Measurements from ENCODE around the gene EIF2B4.
"Not testable (repeated sequence)": the region's sequence is repeated elsewhere in the genome, so short reads cannot be mapped to it uniquely, and the experiment has no call there.

EIF2B4 gene

DNA sequence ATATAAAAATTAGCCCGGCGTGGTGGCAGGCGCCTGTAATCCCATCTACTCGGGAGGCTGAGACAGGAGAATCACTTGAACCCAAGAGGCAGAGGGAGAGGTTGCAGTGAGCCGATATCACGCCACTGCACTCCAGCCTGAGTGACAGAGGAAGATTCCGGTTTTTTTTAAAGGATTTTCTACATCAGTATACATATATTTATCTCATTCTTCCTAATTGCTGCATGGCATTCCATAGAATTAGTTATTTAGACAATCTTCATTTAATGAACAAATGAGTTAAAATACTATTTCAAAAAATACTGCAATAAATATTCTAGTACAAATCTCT, 15.6 kb downstream of the EIF2B4 start:
- Histone ChIP-seq H3K27me3 (ENCODE audit: insufficient read depth, low read length) (no peaks in the 10 kb centered on the region), H3K9ac (ENCODE audit: low read depth, low read length) (no peak overlapping the region), H3K4me3 (ENCODE audit: low read length) (no peak overlapping the region), H3K27ac (ENCODE audit: low read length) (no peak overlapping the region), H3K4me1 (ENCODE audit: insufficient read depth, low read length) (peaks cover 14% of the 10 kb centered on the region), H3K9me3 (ENCODE audit: insufficient read depth, low read depth, low read length) (no peaks in the 10 kb centered on the region), H3K36me3 (ENCODE audit: insufficient read depth, low read depth, low read length) (peaks cover 6% of the 10 kb centered on the region)

DNA sequence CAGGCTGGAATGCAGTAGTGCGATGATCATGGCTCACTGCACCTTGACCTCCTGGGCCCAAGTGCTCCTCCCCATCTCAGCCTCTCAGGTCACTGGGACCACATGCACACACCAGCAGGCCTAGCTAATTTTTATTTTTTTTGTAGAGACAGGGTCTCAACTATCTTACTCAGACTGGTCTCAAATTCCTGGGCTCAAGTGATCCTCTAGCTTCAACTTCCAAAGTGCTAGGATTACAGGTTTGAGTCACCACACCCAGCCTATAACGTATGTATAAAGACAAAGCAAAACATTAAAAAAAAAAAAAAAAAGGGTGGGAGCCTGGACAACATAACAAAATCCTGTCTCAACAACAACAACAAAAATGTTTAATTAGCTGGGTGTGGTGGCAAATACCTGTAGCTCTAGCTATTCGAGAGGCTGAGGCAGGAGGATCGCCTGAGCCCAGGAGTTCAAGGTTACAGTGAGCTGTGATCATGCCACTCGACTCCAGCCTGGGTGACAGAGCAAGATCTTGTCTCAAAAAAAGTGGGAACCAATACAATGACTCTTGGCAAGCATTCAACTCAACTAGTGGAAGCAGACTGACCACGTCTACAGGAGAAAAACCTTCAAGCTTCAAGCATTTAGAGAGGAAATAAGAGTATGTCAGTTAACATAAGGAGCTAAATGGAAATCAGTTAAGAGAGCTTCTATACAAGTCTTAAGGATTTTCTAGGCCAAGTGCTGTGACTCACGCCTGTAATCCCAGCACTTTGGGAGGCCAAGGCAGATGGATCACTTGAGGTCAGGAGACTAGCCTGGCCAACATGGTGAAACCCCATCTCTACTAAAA, 16.2 kb downstream of the EIF2B4 start:
- no peak overlapping the region for H3K4me3 ChIP-seq (ENCODE audit: low read length)
- H3K36me3 ChIP-seq (ENCODE audit: insufficient read depth, low read depth, low read length): peaks cover 6% of the 10 kb centered on the region
- H3K4me1 ChIP-seq (ENCODE audit: insufficient read depth, low read length): peaks cover 14% of the 10 kb centered on the region
- H3K27me3 ChIP-seq (ENCODE audit: insufficient read depth, low read length): no peaks in the 10 kb centered on the region
- H3K27ac ChIP-seq (ENCODE audit: low read length): no peak overlapping the region
- H3K9me3 ChIP-seq (ENCODE audit: insufficient read depth, low read depth, low read length): no peaks in the 10 kb centered on the region
- H3K9ac ChIP-seq (ENCODE audit: low read depth, low read length): peak overlapping the region; percentile 44; the same call in 1 of the 2 replicates

DNA sequence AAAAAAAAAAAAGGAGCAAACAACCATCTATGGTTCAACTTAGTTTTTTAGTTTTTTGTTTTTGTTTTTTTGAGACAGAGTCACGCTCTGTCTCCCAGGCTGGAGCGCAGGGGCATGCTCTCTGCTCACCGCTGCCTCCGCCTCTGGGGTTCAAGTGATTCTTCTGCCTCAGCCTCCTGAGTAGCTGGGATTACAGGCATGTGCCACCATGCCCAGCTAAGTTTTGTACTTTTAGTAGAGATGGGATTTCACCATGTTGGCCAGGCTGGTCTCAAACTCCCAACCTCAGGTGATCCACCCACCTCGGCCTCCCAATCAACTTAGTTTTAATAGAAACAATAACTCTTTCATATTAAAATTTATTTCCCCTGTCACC, 16.8 kb downstream of the EIF2B4 start:
- H3K36me3 ChIP-seq (ENCODE audit: insufficient read depth, low read depth, low read length); H3K27me3 ChIP-seq (ENCODE audit: insufficient read depth, low read length); H3K4me3 ChIP-seq (ENCODE audit: low read length); H3K27ac ChIP-seq (ENCODE audit: low read length); H3K9me3 ChIP-seq (ENCODE audit: insufficient read depth, low read depth, low read length): not testable (repeated sequence)
- Histone ChIP-seq H3K9ac (ENCODE audit: low read depth, low read length) (peak overlapping the region; percentile 44; the same call in 1 of the 2 replicates), H3K4me1 (ENCODE audit: insufficient read depth, low read length) (peaks cover 14% of the 10 kb centered on the region)

DNA sequence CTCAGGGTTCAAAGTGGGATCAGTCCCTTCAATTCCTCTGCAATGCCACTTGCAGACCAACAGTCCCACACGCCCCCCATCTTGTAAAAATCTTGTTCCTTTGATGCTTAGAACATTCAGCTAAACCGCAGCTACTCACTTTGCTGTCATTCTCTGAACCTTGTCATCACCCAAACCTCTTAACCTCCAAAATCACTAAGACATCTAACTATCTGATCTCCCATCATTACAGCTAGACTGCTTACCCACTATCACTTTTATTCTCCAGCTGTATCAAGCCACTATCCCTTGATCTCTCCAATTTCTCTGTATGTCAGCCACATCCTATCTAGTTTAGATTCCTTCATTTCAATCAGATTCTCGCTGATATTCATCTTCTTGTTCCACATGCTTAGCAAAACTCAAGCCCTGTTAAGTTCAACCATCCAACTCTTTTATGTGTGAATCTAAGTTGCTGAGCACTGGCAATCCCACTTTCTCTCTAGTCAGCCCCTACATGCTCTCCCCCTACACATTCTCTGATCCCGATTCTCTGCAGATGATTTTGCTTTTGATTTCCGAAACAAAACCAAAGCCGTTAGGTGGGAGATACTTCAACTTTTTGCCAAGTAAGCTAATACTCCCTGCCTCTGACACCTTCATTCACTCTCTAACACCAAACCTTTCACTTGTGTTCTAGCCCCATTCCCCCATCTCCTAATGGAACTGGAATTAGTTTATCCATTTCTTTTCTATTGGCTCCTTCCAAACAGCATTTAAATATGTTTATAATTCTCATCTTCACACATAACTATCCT, 18.1 kb downstream of the EIF2B4 start:
- Histone ChIP-seq H3K4me1 (ENCODE audit: insufficient read depth, low read length) (peaks cover 10% of the 10 kb centered on the region), H3K4me3 (ENCODE audit: low read length) (no peak overlapping the region), H3K9ac (ENCODE audit: low read depth, low read length) (peak overlapping the region; percentile 39; the same call in 1 of the 2 replicates), H3K36me3 (ENCODE audit: insufficient read depth, low read depth, low read length) (peaks cover 6% of the 10 kb centered on the region), H3K27me3 (ENCODE audit: insufficient read depth, low read length) (no peaks in the 10 kb centered on the region), H3K9me3 (ENCODE audit: insufficient read depth, low read depth, low read length) (no peaks in the 10 kb centered on the region), H3K27ac (ENCODE audit: low read length) (no peak overlapping the region)

DNA sequence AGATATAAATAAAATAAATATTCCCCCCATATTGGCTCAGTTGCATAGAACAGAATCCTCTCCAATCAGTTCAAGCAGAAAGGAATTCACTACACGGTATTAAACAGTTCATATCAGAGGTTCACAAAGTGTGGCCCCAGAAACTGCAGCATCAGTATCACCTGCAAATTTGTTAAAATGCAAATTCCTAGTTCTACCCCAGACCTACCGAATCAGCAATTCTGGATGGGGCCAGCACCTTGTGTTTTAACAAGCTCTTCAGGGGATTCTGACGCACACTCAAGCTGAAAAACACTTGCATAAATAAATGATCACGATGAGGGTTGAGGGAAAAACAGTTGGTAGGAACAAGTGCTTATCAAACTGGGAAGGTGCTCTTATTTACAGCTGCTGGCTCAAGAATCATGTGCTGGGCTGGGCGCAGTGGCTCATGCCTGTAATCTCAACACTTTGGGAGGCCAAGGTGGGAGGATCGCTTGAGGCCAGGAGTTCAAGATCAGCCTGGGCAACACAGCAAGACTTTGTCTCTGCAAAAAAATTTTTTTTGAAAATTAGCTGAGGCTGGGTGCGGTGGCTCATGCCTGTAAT, 19.9 kb downstream of the EIF2B4 start:
- Histone ChIP-seq H3K4me3 (ENCODE audit: low read length) (no peak overlapping the region), H3K4me1 (ENCODE audit: insufficient read depth, low read length) (peaks cover 10% of the 10 kb centered on the region), H3K27ac (ENCODE audit: low read length) (no peak overlapping the region), H3K9me3 (ENCODE audit: insufficient read depth, low read depth, low read length) (no peaks in the 10 kb centered on the region), H3K27me3 (ENCODE audit: insufficient read depth, low read length) (no peaks in the 10 kb centered on the region), H3K36me3 (ENCODE audit: insufficient read depth, low read depth, low read length) (peaks cover 6% of the 10 kb centered on the region), H3K9ac (ENCODE audit: low read depth, low read length) (no peak overlapping the region)

DNA sequence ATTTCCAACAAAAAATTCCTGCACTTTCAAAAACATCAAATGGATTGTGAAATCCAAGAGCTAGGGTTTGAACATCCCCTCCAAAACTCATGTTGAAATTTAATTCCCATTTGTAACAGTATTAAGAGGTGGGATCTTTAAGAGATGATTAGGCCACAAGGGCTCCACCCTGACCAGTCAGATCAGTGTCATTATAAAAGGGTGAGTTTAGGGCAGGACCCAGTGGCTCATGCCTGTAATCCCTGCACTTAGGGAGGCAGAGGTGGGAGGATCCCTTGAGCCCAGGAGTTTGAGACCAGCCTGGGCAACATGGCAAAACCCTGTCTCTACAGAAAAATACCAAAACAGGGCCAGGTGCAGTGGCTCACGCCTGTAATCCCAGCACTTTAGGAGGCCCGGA, 22.5 kb downstream of the EIF2B4 start:
- Histone ChIP-seq H3K9me3 (ENCODE audit: insufficient read depth, low read depth, low read length) (no peaks in the 10 kb centered on the region), H3K4me3 (ENCODE audit: low read length) (no peak overlapping the region), H3K36me3 (ENCODE audit: insufficient read depth, low read depth, low read length) (peaks cover 16% of the 10 kb centered on the region), H3K27me3 (ENCODE audit: insufficient read depth, low read length) (no peaks in the 10 kb centered on the region), H3K4me1 (ENCODE audit: insufficient read depth, low read length) (0 out of 2 replicates have a peak, but pooled peaks cover 2% of the 10 kb centered on the region), H3K27ac (ENCODE audit: low read length) (no peak overlapping the region), H3K9ac (ENCODE audit: low read depth, low read length) (no peak overlapping the region)

DNA sequence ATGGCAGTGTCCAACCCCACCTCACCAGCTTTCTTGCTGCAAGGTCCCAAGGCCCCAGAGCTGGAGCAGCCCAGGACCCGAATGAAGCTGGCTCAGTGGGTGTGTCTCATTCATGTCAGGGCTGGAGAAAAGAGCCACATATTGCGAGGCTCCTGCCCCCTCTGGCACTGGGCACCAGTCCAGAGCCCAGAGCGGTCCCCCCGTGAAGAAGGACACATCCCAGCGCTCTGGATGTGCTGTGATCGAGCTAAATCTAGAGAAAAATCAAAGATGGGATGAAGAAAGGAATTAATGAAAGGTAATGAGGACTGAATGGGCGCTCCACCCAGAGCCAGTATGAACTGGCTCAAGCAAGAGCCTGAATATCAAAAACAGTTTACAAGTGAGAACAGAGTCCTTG, 34.0 kb downstream of the EIF2B4 start:
- H3K4me3 ChIP-seq (ENCODE audit: low read length): no peak overlapping the region
- H3K9me3 ChIP-seq (ENCODE audit: insufficient read depth, low read depth, low read length): no peaks in the 10 kb centered on the region
- no peaks in the 10 kb centered on the region for H3K27me3 ChIP-seq (ENCODE audit: insufficient read depth, low read length)
- no peaks in the 10 kb centered on the region for H3K4me1 ChIP-seq (ENCODE audit: insufficient read depth, low read length)
- no peak overlapping the region for H3K27ac ChIP-seq (ENCODE audit: low read length)
- H3K9ac ChIP-seq (ENCODE audit: low read depth, low read length): no peak overlapping the region
- peaks cover 83% of the 10 kb centered on the region for H3K36me3 ChIP-seq (ENCODE audit: insufficient read depth, low read depth, low read length)

DNA sequence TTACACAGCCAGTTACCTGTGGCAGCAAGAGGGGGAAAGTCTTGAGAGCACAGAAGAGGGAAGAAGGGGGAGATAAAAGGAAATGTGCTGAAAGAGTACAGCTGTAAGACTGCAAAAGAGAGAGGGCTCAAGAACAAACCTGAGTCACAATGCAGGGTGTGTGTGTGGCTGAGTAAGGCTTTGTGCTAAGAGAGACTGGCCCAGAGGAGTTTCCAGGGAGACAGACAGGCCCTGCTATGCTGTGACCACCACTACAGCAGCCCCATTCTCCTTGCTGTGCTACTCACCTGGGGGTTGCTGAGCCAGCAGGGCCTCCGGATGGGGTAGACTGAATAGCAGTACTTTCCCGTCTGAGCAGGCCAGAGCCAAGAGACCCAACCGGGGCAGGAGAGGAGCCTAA, 34.8 kb downstream of the EIF2B4 start:
- H3K27me3 ChIP-seq (ENCODE audit: insufficient read depth, low read length): no peaks in the 10 kb centered on the region
- H3K4me3 ChIP-seq (ENCODE audit: low read length): no peak overlapping the region
- H3K9ac ChIP-seq (ENCODE audit: low read depth, low read length): no peak overlapping the region
- H3K36me3 ChIP-seq (ENCODE audit: insufficient read depth, low read depth, low read length): peaks cover 83% of the 10 kb centered on the region
- no peaks in the 10 kb centered on the region for H3K9me3 ChIP-seq (ENCODE audit: insufficient read depth, low read depth, low read length)
- no peaks in the 10 kb centered on the region for H3K4me1 ChIP-seq (ENCODE audit: insufficient read depth, low read length)
- no peak overlapping the region for H3K27ac ChIP-seq (ENCODE audit: low read length)

DNA sequence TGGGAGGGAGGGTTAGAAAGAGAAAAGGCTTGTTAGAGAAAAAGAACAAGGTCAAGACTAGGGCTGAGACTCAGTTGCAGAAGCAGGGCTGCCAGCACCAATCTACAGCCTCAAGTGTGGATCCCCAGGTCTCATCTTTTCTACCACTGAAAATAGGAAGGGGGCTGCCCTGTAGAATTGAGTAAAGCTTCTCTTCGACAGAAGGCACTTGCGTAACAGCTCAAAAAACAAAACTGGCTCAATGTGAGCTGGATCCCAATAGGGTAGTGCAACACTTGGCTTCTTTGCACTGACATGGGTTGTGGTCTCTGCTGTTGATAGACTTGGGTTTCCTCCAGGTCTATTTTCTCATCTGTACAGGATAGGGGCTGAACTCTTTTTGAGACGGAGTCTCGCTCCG, 45.4 kb downstream of the EIF2B4 start:
- Histone ChIP-seq H3K27me3 (ENCODE audit: insufficient read depth, low read length) (no peaks in the 10 kb centered on the region), H3K4me3 (ENCODE audit: low read length) (no peak overlapping the region), H3K9me3 (ENCODE audit: insufficient read depth, low read depth, low read length) (no peaks in the 10 kb centered on the region), H3K9ac (ENCODE audit: low read depth, low read length) (no peak overlapping the region), H3K36me3 (ENCODE audit: insufficient read depth, low read depth, low read length) (peaks cover 40% of the 10 kb centered on the region), H3K27ac (ENCODE audit: low read length) (no peak overlapping the region), H3K4me1 (ENCODE audit: insufficient read depth, low read length) (peaks cover 10% of the 10 kb centered on the region)

DNA sequence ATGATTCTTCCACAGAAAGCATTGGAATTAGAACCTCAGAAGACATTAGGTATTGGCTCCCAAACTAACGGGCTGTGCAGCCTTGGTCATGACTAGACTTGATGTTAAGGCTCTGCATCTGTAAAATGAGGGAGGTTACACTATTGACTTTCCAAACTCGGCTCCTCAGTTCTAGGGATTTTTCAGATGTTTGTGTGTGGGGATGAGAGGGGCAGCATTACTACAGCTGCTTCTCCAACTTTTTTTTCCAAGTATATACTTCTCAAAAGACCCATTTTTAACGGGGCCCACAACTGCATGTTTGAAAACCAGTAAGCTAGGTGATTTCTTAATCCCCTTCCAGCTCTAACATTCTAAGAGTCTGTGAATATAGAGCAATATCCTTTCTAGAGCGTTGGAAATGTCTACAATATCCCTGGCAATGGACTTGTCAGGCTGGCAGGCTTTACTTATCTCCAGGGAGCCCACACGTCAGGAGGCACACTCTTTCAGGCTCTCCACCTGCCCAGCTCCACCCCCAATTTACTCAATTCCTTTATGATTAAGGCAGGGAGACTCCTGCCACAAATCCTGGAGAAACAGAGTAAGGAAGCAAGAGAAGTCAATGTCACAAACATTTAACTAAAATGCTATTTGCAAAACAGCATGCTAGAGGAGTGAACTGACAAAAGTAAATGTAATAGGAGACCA, 46.4 kb downstream of the EIF2B4 start:
- Histone ChIP-seq H3K36me3 (ENCODE audit: insufficient read depth, low read depth, low read length) (peaks cover 30% of the 10 kb centered on the region), H3K27me3 (ENCODE audit: insufficient read depth, low read length) (no peaks in the 10 kb centered on the region), H3K9ac (ENCODE audit: low read depth, low read length) (peak overlapping the region; percentile 100), H3K4me3 (ENCODE audit: low read length) (peak overlapping the region; percentile 99), H3K4me1 (ENCODE audit: insufficient read depth, low read length) (peaks cover 10% of the 10 kb centered on the region), H3K27ac (ENCODE audit: low read length) (peak overlapping the region; percentile 99), H3K9me3 (ENCODE audit: insufficient read depth, low read depth, low read length) (no peaks in the 10 kb centered on the region)

DNA sequence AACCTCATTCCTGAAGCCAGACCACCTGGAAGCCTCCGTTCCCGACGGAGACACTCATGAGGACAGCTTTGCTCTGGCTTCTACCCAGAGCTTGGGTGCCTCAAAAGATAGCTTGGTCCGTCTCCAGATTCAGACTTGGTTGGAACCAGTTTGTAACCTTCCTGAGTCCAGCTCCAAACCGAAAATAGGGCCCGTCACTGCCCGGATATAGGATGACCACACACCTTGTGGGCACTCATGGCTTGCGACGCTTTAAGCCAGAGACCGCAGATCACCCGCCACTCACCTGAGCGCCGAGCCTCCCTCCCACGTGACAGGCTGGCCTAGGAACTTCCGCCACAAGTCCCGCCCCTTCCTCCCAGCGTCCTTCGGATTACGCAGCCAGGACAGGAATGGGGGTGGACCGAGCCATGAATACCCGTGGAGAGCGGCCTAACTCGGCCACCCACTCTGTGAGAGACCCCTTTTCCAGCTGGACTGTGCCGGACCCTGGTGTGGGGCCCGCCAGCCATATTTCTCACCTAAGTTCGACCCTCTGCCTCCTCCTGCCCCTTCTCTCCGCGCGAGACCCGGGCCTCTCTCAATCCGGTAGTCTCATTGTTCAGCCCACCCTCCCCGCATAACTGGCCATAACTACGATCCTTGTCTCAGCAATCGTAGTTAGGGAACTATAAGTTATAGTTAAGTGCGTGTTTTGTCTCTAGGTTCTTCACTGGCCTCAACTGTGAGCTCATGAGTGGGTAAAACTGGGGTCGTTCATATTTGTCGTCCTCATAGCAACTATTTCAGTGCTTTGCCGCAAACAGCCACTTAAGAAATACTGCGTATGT, 47.2 kb downstream of the EIF2B4 start, which contains the start of gene MPV17:
Gene MPV17 (minus strand): TSS at position 332 of the 830 bp plus-strand sequence. CDS start 580 bp downstream, outside the sequence.
- peak within 1 kb of the TSS; percentile 99 for H3K27ac ChIP-seq (ENCODE audit: low read length)
- no peaks in the 10 kb centered on the region for H3K27me3 ChIP-seq (ENCODE audit: insufficient read depth, low read length)
- peak within 1 kb of the TSS; percentile 100 for H3K9ac ChIP-seq (ENCODE audit: low read depth, low read length)
- peaks cover 10% of the 10 kb centered on the region for H3K4me1 ChIP-seq (ENCODE audit: insufficient read depth, low read length)
- H3K4me3 ChIP-seq (ENCODE audit: low read length): peak within 1 kb of the TSS; percentile 99
- no peaks in the 10 kb centered on the region for H3K9me3 ChIP-seq (ENCODE audit: insufficient read depth, low read depth, low read length)
- peaks cover 22% of the 10 kb centered on the region for H3K36me3 ChIP-seq (ENCODE audit: insufficient read depth, low read depth, low read length)
